ENCODE measurements around the gene UGT1A7.

Gene UGT1A7

GRCh38 chr2:233819884-233820773 is 138.4 kb downstream of the UGT1A7 start:
- no peak for DNase-seq

DNA sequence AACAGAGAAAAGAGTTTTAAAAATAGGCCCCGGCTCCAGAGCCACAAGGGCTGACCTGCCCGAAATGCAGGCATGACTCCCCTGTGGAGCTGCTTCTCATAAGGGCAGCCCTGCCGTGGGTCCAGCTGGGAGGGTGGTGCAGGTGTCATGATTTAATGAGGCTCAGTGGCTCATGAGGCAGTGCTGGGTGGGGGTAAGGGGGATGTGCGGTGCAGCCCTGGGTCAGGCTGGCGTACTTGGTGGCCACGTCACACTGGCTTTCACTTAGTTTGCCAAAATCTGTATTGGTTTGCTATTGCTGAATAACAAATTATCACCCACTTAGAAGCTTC is 139.0 kb downstream of the UGT1A7 start:
- no peak for DNase-seq

DNA sequence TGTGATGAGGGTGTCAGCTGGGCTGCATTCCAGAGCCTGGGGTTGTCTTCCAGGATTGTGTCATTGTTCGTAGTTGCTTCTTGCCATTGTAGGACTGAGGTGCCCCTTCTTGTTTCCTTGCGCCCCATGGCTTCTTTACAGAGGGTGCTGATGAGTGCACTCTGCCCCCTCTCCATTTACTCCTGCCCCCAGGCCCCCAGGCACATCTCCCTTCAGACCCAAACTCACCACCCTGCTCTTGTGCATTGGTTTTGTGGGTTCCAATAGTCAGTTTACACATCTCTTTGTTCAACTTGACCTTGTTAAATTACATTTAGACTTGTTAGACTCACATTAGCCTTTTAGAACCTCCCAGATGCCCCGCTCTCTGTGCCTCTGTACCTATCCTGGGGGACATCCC is 139.5 kb downstream of the UGT1A7 start:
- no peak for DNase-seq

- no peak for DNase-seq
Observed at GRCh38 chr2:233821709-233822100, 140.0 kb downstream of the UGT1A7 start.

GRCh38 chr2:233822101-233822771 is 140.5 kb downstream of the UGT1A7 start:
- no peak for DNase-seq
